Stimulated activated CD4-positive, alpha-beta T cell treated with anti-CD3 and anti-CD28 coated beads, TNF-alpha, amount 100 ng/mL, for 24 hours (primary cell): ENCODE results near the gene S1PR5.

Experiments used
- DNase-seq, 3 experiments: peaks; one replicate each; pipeline ENCODE4 v3.0.0-alpha.2; 2020; ENCODE audit warnings: low read depth in 3 of 3

Gene S1PR5

GRCh38 chr19:10514211-10515145 is 2.8 kb downstream of the S1PR5 start:
- peak in 1 of 3 experiments; percentile 45 for DNase-seq

GRCh38 chr19:10513223-10513622 is 4.0 kb downstream of the S1PR5 start:
- DNase-seq: no peak

GRCh38 chr19:10510301-10510802 is 6.9 kb downstream of the S1PR5 start:
- DNase-seq: peak; percentile 23 to 62 (median 37)

GRCh38 chr19:10508707-10509106 is 8.5 kb downstream of the S1PR5 start:
- peak in 1 of 3 experiments; percentile 26 for DNase-seq

GRCh38 chr19:10508036-10508435 is 9.2 kb downstream of the S1PR5 start:
- DNase-seq: no peak

GRCh38 chr19:10505583-10506229 is 11.5 kb downstream of the S1PR5 start:
- DNase-seq: peak; percentile 64 to 86 (median 75)

- DNase-seq: peak in 2 of 3 experiments; percentile 27 to 34
Measured at GRCh38 chr19:10503002-10503789, 14.1 kb downstream of the S1PR5 start, which contains the start of gene KEAP1. Gene KEAP1, minus strand, starts transcription at chr19:10503356. Its CDS starts 3,323 bp downstream, at chr19:10500033.

GRCh38 chr19:10502524-10503001 is 14.7 kb downstream of the S1PR5 start:
- DNase-seq: peak; percentile 76 to 91 (median 80)

- DNase-seq: peak in 2 of 3 experiments; percentile 42 to 51
Measured at GRCh38 chr19:10501971-10502523, 15.2 kb downstream of the S1PR5 start.

- no peak for DNase-seq
Measured at GRCh38 chr19:10500247-10500592, 17.0 kb downstream of the S1PR5 start.

- no peak for DNase-seq
Measured at GRCh38 chr19:10499550-10500246, 17.5 kb downstream of the S1PR5 start.

GRCh38 chr19:10497371-10497770 is 19.9 kb downstream of the S1PR5 start:
- no peak for DNase-seq

- DNase-seq: no peak
Measured at GRCh38 chr19:10491472-10492047, 25.7 kb downstream of the S1PR5 start.

- DNase-seq: no peak
Measured at GRCh38 chr19:10486551-10486950, 30.7 kb downstream of the S1PR5 start.

GRCh38 chr19:10478903-10479384 is 38.3 kb downstream of the S1PR5 start:
- DNase-seq: peak; percentile 75 to 84 (median 80)

- DNase-seq: no peak
Measured at GRCh38 chr19:10478476-10478875, 38.8 kb downstream of the S1PR5 start.

GRCh38 chr19:10474962-10475451 is 42.2 kb downstream of the S1PR5 start:
- no peak for DNase-seq

GRCh38 chr19:10473192-10473591 is 44.1 kb downstream of the S1PR5 start:
- no peak for DNase-seq

GRCh38 chr19:10471909-10472308 is 45.3 kb downstream of the S1PR5 start:
- no peak for DNase-seq

- DNase-seq: no peak
Measured at GRCh38 chr19:10468133-10468532, 49.1 kb downstream of the S1PR5 start.
